ENCODE measurements around the gene FSTL5. TPM values are rescaled to one million over a fixed set of nuclear protein-coding genes. Genes with fewer than 3 reads are reported as not detected.

The FSTL5 gene
- total RNA-seq, 2 experiments from 2014 or later, result not detected

- ChIA-PET CTCF (no interaction called here), POLR2A (no interaction called here)
- H3K4me1 Mint-ChIP-seq, result no peaks in the 10 kb centered on the region
Measured at GRCh38 chr4:161525121-161525520, 638.7 kb downstream of the FSTL5 start.

GRCh38 chr4:161522031-161522430 lies 641.8 kb downstream of the FSTL5 start:
- no peaks in the 10 kb centered on the region for H3K27me3 Mint-ChIP-seq
- no peak overlapping the region for H3K27ac Mint-ChIP-seq
- H3K36me3 Mint-ChIP-seq (ENCODE audit: low read depth), result no peaks in the 10 kb centered on the region
- CTCF ChIA-PET, result no interaction called here
- no peak overlapping the region for H3K4me3 Mint-ChIP-seq
- H3K9me3 Mint-ChIP-seq, result no peaks in the 10 kb centered on the region
- no peak for DNase-seq
- POLR2A ChIA-PET, result no interaction called here
- no peaks in the 10 kb centered on the region for H3K4me1 Mint-ChIP-seq

More at GRCh38 chr4:161525121-161525520, 638.7 kb downstream of the FSTL5 start:
- no peaks in the 10 kb centered on the region for H3K27me3 Mint-ChIP-seq
- H3K36me3 Mint-ChIP-seq (ENCODE audit: low read depth), result no peaks in the 10 kb centered on the region
- no peak for DNase-seq
- H3K9me3 Mint-ChIP-seq, result no peaks in the 10 kb centered on the region
- no peak overlapping the region for H3K27ac Mint-ChIP-seq
- H3K4me3 Mint-ChIP-seq, result no peak overlapping the region

GRCh38 chr4:161519611-161520010 lies 644.2 kb downstream of the FSTL5 start:
- POLR2A ChIA-PET, result no interaction called here
- no peak overlapping the region for H3K27ac Mint-ChIP-seq
- H3K9me3 Mint-ChIP-seq, result no peaks in the 10 kb centered on the region
- CTCF ChIA-PET, result no interaction called here
- H3K4me1 Mint-ChIP-seq, result no peaks in the 10 kb centered on the region
- no peak for DNase-seq
- no peaks in the 10 kb centered on the region for H3K27me3 Mint-ChIP-seq
- no peak overlapping the region for H3K4me3 Mint-ChIP-seq
- H3K36me3 Mint-ChIP-seq (ENCODE audit: low read depth), result no peaks in the 10 kb centered on the region

GRCh38 chr4:161517941-161518340 lies 645.9 kb downstream of the FSTL5 start:
- H3K36me3 Mint-ChIP-seq (ENCODE audit: low read depth), result no peaks in the 10 kb centered on the region

GRCh38 chr4:161505141-161505540 lies 658.7 kb downstream of the FSTL5 start:
- Mint-ChIP-seq H3K9me3 (no peaks in the 10 kb centered on the region), H3K27ac (no peak overlapping the region)
- CTCF ChIA-PET, result no interaction called here

More at GRCh38 chr4:161517941-161518340, 645.9 kb downstream of the FSTL5 start:
- ChIA-PET CTCF (no interaction called here), POLR2A (no interaction called here)
- H3K9me3 Mint-ChIP-seq, result no peaks in the 10 kb centered on the region
- no peak for DNase-seq
- H3K27ac Mint-ChIP-seq, result no peak overlapping the region
- no peaks in the 10 kb centered on the region for H3K4me1 Mint-ChIP-seq
- no peaks in the 10 kb centered on the region for H3K27me3 Mint-ChIP-seq
- H3K4me3 Mint-ChIP-seq, result no peak overlapping the region

GRCh38 chr4:161498155-161498554 lies 665.6 kb downstream of the FSTL5 start:
- Mint-ChIP-seq H3K4me1 (no peaks in the 10 kb centered on the region), H3K27me3 (no peaks in the 10 kb centered on the region), H3K9me3 (no peaks in the 10 kb centered on the region), H3K36me3 (ENCODE audit: low read depth) (no peaks in the 10 kb centered on the region), H3K27ac (no peak overlapping the region), H3K4me3 (no peak overlapping the region)
- ChIA-PET CTCF (no interaction called here), POLR2A (no interaction called here)
- no peak for DNase-seq

More at GRCh38 chr4:161505141-161505540, 658.7 kb downstream of the FSTL5 start:
- Mint-ChIP-seq H3K4me1 (no peaks in the 10 kb centered on the region), H3K4me3 (no peak overlapping the region), H3K27me3 (no peaks in the 10 kb centered on the region), H3K36me3 (ENCODE audit: low read depth) (no peaks in the 10 kb centered on the region)
- POLR2A ChIA-PET, result no interaction called here
- DNase-seq, result no peak

GRCh38 chr4:161486461-161486860 lies 677.3 kb downstream of the FSTL5 start:
- H3K27ac Mint-ChIP-seq, result no peak overlapping the region
- no peak for DNase-seq
- CTCF ChIA-PET, result no interaction called here
- no peaks in the 10 kb centered on the region for H3K4me1 Mint-ChIP-seq
- H3K36me3 Mint-ChIP-seq (ENCODE audit: low read depth), result no peaks in the 10 kb centered on the region
- H3K9me3 Mint-ChIP-seq, result no peaks in the 10 kb centered on the region
- POLR2A ChIA-PET, result no interaction called here
- no peak overlapping the region for H3K4me3 Mint-ChIP-seq
- no peaks in the 10 kb centered on the region for H3K27me3 Mint-ChIP-seq

GRCh38 chr4:161466316-161466715 lies 697.5 kb downstream of the FSTL5 start:
- Mint-ChIP-seq H3K27me3 (no peaks in the 10 kb centered on the region), H3K4me3 (no peak overlapping the region), H3K4me1 (no peaks in the 10 kb centered on the region), H3K9me3 (no peaks in the 10 kb centered on the region), H3K27ac (no peak overlapping the region), H3K36me3 (ENCODE audit: low read depth) (no peaks in the 10 kb centered on the region)
- ChIA-PET CTCF (no interaction called here), POLR2A (no interaction called here)
- no peak for DNase-seq

- Mint-ChIP-seq H3K27ac (no peak overlapping the region), H3K4me3 (no peak overlapping the region), H3K27me3 (no peaks in the 10 kb centered on the region), H3K36me3 (ENCODE audit: low read depth) (no peaks in the 10 kb centered on the region), H3K4me1 (no peaks in the 10 kb centered on the region), H3K9me3 (no peaks in the 10 kb centered on the region)
- CTCF ChIA-PET, result no interaction called here
- POLR2A ChIA-PET, result no interaction called here
- DNase-seq, result no peak
Measured at GRCh38 chr4:161463436-161463835, 700.4 kb downstream of the FSTL5 start.

GRCh38 chr4:161457906-161458305 lies 705.9 kb downstream of the FSTL5 start:
- CTCF ChIA-PET, result no interaction called here
- Mint-ChIP-seq H3K27ac (no peak overlapping the region), H3K4me1 (no peaks in the 10 kb centered on the region), H3K36me3 (ENCODE audit: low read depth) (no peaks in the 10 kb centered on the region), H3K27me3 (no peaks in the 10 kb centered on the region), H3K4me3 (no peak overlapping the region), H3K9me3 (no peaks in the 10 kb centered on the region)
- DNase-seq, result no peak
- POLR2A ChIA-PET, result no interaction called here

GRCh38 chr4:161457311-161457710 lies 706.5 kb downstream of the FSTL5 start:
- POLR2A ChIA-PET, result no interaction called here
- Mint-ChIP-seq H3K9me3 (no peaks in the 10 kb centered on the region), H3K27me3 (no peaks in the 10 kb centered on the region), H3K27ac (no peak overlapping the region), H3K36me3 (ENCODE audit: low read depth) (no peaks in the 10 kb centered on the region), H3K4me1 (no peaks in the 10 kb centered on the region), H3K4me3 (no peak overlapping the region)
- CTCF ChIA-PET, result no interaction called here
- DNase-seq, result no peak

GRCh38 chr4:161454860-161455259 lies 708.9 kb downstream of the FSTL5 start:
- no peaks in the 10 kb centered on the region for H3K27me3 Mint-ChIP-seq
- H3K9me3 Mint-ChIP-seq, result no peaks in the 10 kb centered on the region
- POLR2A ChIA-PET, result no interaction called here

GRCh38 chr4:161448550-161449180 lies 715.1 kb downstream of the FSTL5 start:
- Mint-ChIP-seq H3K4me3 (no peak overlapping the region), H3K27me3 (no peaks in the 10 kb centered on the region), H3K27ac (no peak overlapping the region), H3K4me1 (no peaks in the 10 kb centered on the region), H3K9me3 (no peaks in the 10 kb centered on the region), H3K36me3 (ENCODE audit: low read depth) (no peaks in the 10 kb centered on the region)
- DNase-seq, result no peak
- POLR2A ChIA-PET, result no interaction called here
- CTCF ChIA-PET, result no interaction called here

More at GRCh38 chr4:161454860-161455259, 708.9 kb downstream of the FSTL5 start:
- Mint-ChIP-seq H3K27ac (no peak overlapping the region), H3K4me3 (no peak overlapping the region), H3K36me3 (ENCODE audit: low read depth) (no peaks in the 10 kb centered on the region), H3K4me1 (no peaks in the 10 kb centered on the region)
- no peak for DNase-seq
- CTCF ChIA-PET, result no interaction called here

GRCh38 chr4:161444626-161445025 lies 719.2 kb downstream of the FSTL5 start:
- Mint-ChIP-seq H3K4me1 (no peaks in the 10 kb centered on the region), H3K27ac (no peak overlapping the region), H3K9me3 (peaks cover 3% of the 10 kb centered on the region), H3K27me3 (no peaks in the 10 kb centered on the region), H3K4me3 (no peak overlapping the region), H3K36me3 (ENCODE audit: low read depth) (no peaks in the 10 kb centered on the region)
- CTCF ChIA-PET, result no interaction called here
- no peak for DNase-seq
- POLR2A ChIA-PET, result no interaction called here

Measured in activated CD4-positive, alpha-beta T cell treated with anti-CD3 and anti-CD28 coated beads, Interleukin-2, amount 10 ng/mL, durations not matched to agents 7 days and 5 days (primary cell).